GM18867 (cell line): ENCODE results near the gene ENOX1.

ENCODE experiments used
- ATAC-seq: cut with Tn5 transposase; IDR thresholded peaks from one replicate; pipeline ENCODE4 v1.9.1; 2021; ENCODE audit warnings: mild to moderate bottlenecking, moderate library complexity; ENCODE audit not compliant: unreplicated experiment

ENOX1 gene

GRCh38 chr13:43328907-43329306 lies 457.9 kb downstream of the ENOX1 start:
- no peak for ATAC-seq

- no peak for ATAC-seq
Measured at GRCh38 chr13:43326100-43326499, 460.7 kb downstream of the ENOX1 start.

GRCh38 chr13:43325636-43326035 lies 461.1 kb downstream of the ENOX1 start:
- no peak for ATAC-seq

DNA sequence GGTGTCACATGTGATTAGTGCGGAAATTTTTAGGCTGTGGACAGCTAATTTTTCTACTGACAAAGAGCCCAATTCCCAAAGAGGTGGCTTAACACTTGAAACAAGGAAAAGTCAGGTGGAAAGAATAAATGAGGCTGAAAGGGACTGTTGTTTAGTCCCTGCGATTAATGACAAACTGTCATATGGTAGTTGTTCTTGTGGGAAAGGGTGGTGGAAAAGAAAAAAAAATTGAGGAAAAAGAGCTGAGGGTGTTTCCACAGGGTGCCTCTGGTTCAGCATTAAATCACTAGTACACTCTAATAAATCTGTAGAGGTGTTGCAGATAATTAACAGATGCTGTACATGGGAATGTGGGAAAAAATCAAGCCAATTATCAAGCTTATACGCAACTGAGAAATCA lies 462.6 kb downstream of the ENOX1 start:
- ATAC-seq, result no peak

DNA sequence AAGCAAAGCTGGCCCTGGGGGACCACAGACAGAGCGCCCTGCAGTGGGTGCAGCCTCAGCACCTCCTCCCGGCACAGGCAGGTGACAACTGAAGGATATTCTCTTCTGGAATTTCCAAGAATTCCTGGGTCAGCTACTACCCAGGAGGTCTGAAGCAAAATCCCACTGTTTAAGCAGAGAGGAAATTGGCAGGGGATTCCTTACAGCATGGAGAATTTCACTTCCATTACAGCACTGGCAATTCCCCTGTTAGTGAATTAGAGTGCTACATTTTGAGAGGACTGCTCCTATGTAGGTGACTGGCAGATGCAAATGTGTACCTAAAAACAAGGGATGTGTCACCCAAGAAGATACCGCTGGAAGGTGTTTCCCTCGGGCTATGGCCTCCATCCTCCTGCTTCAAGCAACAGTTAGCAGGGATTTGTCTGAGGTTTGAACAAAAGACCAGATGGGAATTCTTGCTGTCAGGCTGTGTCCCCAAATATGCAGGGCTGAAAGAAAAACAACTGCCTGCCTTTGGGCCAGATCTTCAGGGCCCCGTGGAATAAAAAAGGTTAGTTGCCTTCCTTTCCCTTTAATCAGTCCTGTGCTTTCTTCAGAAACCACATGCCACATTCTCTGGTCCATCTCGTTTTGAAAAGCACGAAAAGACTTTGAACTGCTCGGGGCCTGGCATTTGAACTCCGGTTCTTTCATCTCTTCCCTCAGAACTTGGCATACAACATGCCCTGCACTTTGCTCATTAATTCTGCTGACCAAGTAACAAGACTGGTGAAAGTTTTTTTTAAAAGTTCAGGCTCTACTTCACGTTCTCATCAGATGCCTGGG lies 466.9 kb downstream of the ENOX1 start:
- ATAC-seq, result no peak

GRCh38 chr13:43316946-43317353 lies 469.8 kb downstream of the ENOX1 start:
- no peak for ATAC-seq

DNA sequence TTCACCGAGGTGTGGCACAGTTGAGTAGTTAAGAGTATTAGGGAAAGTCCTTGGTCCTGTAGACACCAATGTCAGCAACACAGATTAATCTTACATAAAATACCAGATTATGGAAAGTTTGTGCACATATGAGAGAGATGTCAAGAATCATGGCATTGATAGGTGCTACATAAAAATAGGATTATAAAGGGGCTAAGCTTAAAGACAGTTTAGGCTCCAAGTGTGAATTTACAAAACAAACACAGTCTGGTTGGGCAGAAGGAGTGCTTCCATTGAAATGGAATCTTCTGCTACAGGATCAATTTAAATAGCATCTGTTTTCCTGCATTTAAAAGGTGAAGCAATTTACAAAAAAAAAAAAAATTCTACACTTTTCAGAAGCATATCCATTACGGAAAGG lies 470.5 kb downstream of the ENOX1 start:
- ATAC-seq, result no peak

- no peak for ATAC-seq
Measured at GRCh38 chr13:43315522-43315921, 471.2 kb downstream of the ENOX1 start.

DNA sequence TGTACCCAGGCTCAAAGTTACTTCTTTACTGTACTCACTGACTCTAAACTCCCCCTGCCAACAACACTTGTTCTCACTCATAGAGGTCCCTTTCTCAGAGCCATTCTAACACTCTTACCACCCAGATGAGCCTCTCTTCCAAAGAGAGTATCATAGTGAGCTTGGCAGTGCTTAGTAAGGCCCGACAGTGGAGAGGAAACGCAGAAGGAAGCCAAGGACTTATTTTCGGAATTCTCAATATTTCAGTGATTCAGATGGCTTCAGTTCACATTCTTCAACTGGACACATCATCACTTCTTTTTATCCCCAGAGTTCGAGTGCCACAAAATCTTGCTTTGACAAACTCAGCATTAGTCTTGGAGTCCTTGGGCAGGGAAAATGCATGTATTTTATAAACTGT lies 477.5 kb downstream of the ENOX1 start:
- no peak for ATAC-seq

DNA sequence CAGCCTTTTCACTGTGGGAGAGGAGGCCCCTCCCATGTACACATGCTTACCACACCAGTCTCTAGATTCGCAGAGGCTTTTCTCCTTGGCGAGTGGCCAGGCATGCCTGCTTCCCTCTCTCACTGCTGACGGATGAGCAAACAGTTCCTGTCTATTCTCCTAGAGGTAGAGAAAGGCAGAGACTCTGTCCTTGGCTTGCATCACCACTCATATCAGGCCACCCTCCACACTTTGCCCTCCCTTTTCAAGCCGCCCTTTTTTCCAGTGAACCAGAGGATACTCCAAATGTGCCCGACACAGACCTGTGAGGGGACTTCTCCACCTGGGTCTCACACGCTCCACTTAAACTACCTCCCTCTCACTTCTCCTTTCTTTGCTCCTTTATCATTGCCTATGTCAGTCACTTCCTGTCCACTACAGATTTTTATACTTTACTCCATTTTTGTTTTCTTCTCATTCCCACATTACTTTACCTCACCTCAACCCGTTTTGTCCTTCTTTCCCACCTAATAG lies 478.8 kb downstream of the ENOX1 start:
- peak; percentile 85 for ATAC-seq

GRCh38 chr13:43307221-43307920 lies 479.4 kb downstream of the ENOX1 start:
- no peak for ATAC-seq

- ATAC-seq, result no peak
Measured at GRCh38 chr13:43306372-43306771, 480.4 kb downstream of the ENOX1 start.

GRCh38 chr13:43305416-43305815 lies 481.4 kb downstream of the ENOX1 start:
- ATAC-seq, result no peak

DNA sequence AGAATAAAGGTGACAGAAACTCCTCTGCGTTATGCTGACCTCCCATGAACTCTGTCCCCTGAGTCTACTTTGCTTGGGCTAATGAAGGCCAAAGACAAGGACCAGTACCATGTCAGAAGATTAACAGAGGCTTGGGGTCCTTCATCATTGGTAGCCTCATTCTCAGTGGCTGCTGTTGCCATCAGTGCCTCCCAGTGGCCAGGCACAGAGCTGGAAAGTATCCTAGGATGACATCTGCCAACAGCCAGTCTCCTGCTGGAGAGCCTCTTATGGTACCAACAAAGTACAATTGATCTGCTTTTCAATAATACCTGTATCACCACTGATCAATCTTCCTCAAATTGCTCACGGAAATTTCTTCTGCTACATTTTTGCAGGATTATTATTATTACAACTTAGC lies 481.8 kb downstream of the ENOX1 start:
- ATAC-seq, result no peak

GRCh38 chr13:43304449-43304848 lies 482.3 kb downstream of the ENOX1 start:
- ATAC-seq, result no peak

DNA sequence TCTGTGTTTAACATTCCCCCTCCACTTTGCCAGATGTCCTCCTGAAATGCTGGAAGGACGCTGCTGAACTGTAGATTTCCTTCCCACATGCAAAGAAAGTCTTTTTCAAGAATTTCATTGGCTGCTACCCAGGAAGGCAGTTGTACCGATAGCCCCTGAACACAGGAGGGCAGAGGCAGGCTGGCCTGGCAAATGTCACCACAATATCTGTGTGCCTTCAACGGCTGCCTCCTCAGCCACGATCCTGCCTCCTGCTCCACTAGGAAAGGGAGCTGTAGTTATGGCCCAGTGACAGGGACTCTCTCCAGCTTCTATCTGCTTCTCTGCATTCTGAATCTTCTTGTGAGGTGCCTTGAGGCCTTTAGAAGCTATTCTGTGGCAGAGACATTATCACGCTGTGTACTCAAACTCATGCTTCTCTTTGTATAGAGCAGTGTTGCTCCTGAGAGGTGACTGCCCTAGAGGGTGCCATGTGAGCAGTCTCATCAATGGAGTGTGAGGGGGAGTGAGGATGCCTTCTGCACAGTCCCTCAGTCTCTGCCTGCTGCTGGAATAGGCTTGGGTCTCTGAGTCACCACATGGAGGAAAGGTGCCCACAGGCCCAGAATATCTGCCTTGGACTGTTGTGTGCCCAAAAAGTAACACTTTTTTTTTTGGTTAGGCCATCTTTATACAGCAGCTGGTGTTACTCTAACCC lies 483.6 kb downstream of the ENOX1 start:
- ATAC-seq, result peak; percentile 62

DNA sequence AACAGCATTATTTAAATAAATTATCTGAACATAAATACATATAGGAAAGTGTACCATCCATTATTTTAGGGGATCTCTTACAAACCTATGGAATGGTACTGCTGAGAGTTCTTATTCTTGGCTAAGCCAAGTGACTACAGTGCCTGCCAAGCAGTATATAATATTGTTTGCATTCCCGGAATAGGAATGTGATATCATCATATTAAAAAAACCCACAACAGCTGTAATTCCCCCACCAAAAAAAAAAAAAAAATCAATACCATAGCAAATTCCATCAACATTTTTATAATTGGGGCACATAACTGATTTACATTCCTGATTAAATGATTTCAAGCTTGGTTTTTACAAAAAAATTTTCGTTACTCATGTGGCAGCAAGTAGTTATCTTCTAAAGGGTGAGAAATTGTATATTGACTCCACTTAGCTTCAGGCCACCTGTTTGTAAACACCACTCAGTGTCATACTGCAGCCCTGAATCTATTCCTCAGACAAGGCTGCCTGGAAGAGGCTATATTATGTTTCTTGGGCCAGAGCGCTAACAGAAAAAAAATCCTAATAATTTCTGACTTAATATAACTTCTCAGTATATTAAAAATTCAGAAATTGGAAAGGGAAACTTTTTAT lies 485.3 kb downstream of the ENOX1 start:
- ATAC-seq, result no peak

DNA sequence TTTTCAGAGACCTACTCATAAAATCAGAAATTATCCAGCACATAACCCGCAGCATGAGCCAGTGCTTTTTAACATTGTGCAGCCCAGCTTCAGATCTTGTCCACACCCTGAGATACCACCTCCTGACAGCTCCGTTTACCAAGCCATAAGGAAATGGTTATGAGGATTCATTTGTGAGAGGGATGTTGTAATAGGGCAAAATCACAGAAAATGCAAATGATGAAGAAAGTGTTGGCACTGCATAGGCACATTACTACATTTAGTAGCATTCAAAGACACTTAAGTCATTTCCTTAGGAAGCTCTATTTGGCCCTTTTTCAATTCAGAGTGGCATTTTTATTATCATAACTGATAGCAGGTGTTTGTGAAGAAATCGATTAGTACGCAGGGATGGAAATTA lies 485.9 kb downstream of the ENOX1 start:
- no peak for ATAC-seq

GRCh38 chr13:43299374-43299773 lies 487.4 kb downstream of the ENOX1 start:
- ATAC-seq, result no peak

DNA sequence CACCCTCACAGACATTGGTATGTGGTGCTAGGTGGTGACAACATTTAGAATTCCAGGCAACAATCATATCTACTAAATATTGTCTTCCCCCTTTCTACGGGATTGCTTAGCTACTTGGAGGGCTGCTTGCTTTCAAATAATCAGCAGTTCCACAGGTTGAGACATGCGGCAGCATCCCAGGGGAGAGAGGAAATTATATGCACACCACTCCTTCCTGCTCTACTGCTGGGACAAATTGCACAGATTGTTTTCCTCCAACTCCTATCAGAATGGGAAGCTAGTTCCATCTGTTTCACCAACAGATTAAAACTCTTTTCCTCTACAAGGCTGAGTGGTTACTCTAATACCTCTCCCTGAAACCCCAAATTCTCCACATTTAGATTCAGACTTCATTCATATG lies 488.0 kb downstream of the ENOX1 start:
- ATAC-seq, result no peak
